Neural progenitor cell (in vitro differentiated cells): Measurements from ENCODE around the gene FAM3B. TPM values are rescaled to one million over a fixed set of nuclear protein-coding genes. Genes with fewer than 3 reads are reported as not detected.

ENCODE experiments used
- DNase-seq: peaks from one replicate; pipeline ENCODE4 v3.0.0-alpha.2; 2016; ENCODE audit warnings: low spot score
- H2AFZ ChIP-seq: fragments of 200-600 bp; sonication (generic); replicated peaks from 2 replicates; pipeline ENCODE4 v1.6.1; 2016; ENCODE audit warnings: antibody characterized with exemption
- H3F3A ChIP-seq: fragments of 200-600 bp; sonication (generic); 2 replicates; pipeline ENCODE4 v1.6.1; 2016; ENCODE audit warnings: antibody characterized with exemption, low read depth
- H3K27ac ChIP-seq: fragments of 200-600 bp; sonication (generic); 2 replicates; pipeline ENCODE4 v1.5.1; 2016; ENCODE audit warnings: mild to moderate bottlenecking
- H3K27me3 ChIP-seq: fragments of 200-600 bp; sonication (generic); 2 replicates; pipeline ENCODE4 v1.6.1; 2016; ENCODE audit warnings: mild to moderate bottlenecking, moderate library complexity
- H3K36me3 ChIP-seq: fragments of 200-600 bp; sonication (generic); 2 replicates; pipeline ENCODE4 v1.5.1; 2016
- H3K4me1 ChIP-seq: fragments of 200-600 bp; sonication (generic); 2 replicates; pipeline ENCODE4 v1.6.1; 2016; ENCODE audit warnings: mixed run types
- H3K4me2 ChIP-seq: fragments of 200-600 bp; sonication (generic); 2 replicates; pipeline ENCODE4 v1.6.1; 2016
- H3K4me3 ChIP-seq: fragments of 200-600 bp; sonication (generic); 2 replicates; pipeline ENCODE4 v1.5.1; 2016
- H3K79me2 ChIP-seq: fragments of 200-600 bp; sonication (generic); 2 replicates; pipeline ENCODE4 v1.6.1; 2016; ENCODE audit warnings: low read depth
- H3K9ac ChIP-seq: fragments of 200-600 bp; sonication (generic); 2 replicates; pipeline ENCODE4 v1.6.1; 2016
- H3K9me3 ChIP-seq: fragments of 200-600 bp; sonication (generic); 2 replicates; pipeline ENCODE4 v1.5.1; 2016; ENCODE audit warnings: low read depth
- H4K20me1 ChIP-seq: fragments of 200-600 bp; sonication (generic); 2 replicates; pipeline ENCODE4 v1.6.1; 2016; ENCODE audit warnings: low read depth
- H3K27ac Mint-ChIP-seq: 3 replicates; pipeline ENCODE4 v1.8.0; 2021; ENCODE audit warnings: mixed read lengths
- H3K27me3 Mint-ChIP-seq: 2 replicates; pipeline ENCODE4 v1.8.0; 2022; ENCODE audit warnings: low read depth, mild to moderate bottlenecking, inconsistent platforms, moderate library complexity, mixed read lengths; ENCODE audit not compliant: insufficient read depth
- H3K36me3 Mint-ChIP-seq: 3 replicates; pipeline ENCODE4 v1.8.0; 2021; ENCODE audit warnings: mixed read lengths
- H3K4me1 Mint-ChIP-seq: 3 replicates; pipeline ENCODE4 v1.8.0; 2021; ENCODE audit warnings: mixed read lengths
- H3K4me3 Mint-ChIP-seq: 3 replicates; pipeline ENCODE4 v1.8.0; 2021; ENCODE audit warnings: mild to moderate bottlenecking, moderate library complexity, mixed read lengths
- H3K9me3 Mint-ChIP-seq: 3 replicates; pipeline ENCODE4 v1.8.0; 2020; ENCODE audit warnings: mixed read lengths
- EZH2 ChIP-seq: fragments of 200-600 bp; sonication (generic); IDR thresholded peaks from 2 replicates; pipeline ENCODE4 v1.6.1; 2017; ENCODE audit warnings: antibody characterized with exemption, mild to moderate bottlenecking, moderate library complexity
- EZH2phosphoT487 ChIP-seq: fragments of 200-600 bp; sonication (generic); IDR thresholded peaks from 2 replicates; pipeline ENCODE4 v1.6.1; 2017; ENCODE audit warnings: antibody characterized with exemption
- total RNA-seq: library from RNA; depleted of rRNA; stranded (reverse); fragments of >200 nt; gene quantifications from 2 replicates; pipeline ENCODE4 v1.2.3, GENCODE V29; 2015; ENCODE audit warnings: low replicate concordance
- TF ChIP-seq, protein P1 (sequence below): fragments of 200-600 bp; sonication (generic); IDR thresholded peaks from 2 replicates; pipeline ENCODE4 v1.5.1; 2017; ENCODE audit warnings: antibody characterized with exemption, mild to moderate bottlenecking

Gene FAM3B
- total RNA-seq, 1 donor from 2014 or later = not detected

DNA sequence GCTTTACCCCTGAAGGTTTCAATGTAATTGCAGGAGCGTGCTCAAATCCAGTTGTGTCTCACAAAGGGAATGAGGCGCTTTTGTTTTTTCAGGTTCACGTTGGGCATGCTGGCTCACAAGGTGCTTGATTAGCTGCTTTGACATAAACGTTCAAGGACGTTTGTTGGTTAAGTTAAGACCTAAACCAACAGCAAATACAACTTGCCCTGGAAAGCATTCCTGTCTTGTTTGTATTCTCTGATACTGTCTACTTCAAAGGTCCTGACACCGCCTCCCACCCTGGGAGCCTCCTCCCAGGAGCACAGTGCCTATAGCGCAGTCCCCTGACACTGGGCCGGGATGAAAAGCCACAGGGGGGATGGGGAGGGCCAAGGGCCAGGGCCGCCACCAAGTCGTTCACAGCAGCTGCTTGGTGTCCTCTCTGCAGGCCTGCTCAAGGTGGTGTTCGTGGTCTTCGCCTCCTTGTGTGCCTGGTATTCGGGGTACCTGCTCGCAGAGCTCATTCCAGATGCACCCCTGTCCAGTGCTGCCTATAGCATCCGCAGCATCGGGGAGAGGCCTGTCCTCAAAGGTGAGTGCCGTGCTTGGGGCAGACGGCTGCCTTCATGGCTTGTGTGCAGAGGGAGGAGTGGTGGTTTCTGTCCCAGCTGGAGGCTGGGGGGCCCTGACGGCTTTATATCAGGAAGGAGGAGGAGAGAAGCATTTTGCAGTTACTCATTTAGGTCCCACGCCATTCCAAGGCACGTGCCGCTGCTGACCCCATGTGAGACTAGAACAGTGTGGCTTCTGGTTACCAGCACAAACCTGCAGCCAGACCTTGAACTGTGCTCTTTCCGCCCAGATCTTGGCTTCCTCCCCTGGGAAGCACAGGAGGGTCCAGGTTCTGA lies 6.1 kb downstream of the FAM3B start:
- H4K20me1 ChIP-seq = no peaks in the 10 kb centered on the region
- H3K9me3 Mint-ChIP-seq = no peaks in the 10 kb centered on the region
- H3K4me2 ChIP-seq = no peak overlapping the region
- no peaks in the 10 kb centered on the region for H3K79me2 ChIP-seq
- H3K9me3 ChIP-seq = no peaks in the 10 kb centered on the region
- no peak overlapping the region for H2AFZ ChIP-seq
- TF ChIP-seq, protein P1, sequence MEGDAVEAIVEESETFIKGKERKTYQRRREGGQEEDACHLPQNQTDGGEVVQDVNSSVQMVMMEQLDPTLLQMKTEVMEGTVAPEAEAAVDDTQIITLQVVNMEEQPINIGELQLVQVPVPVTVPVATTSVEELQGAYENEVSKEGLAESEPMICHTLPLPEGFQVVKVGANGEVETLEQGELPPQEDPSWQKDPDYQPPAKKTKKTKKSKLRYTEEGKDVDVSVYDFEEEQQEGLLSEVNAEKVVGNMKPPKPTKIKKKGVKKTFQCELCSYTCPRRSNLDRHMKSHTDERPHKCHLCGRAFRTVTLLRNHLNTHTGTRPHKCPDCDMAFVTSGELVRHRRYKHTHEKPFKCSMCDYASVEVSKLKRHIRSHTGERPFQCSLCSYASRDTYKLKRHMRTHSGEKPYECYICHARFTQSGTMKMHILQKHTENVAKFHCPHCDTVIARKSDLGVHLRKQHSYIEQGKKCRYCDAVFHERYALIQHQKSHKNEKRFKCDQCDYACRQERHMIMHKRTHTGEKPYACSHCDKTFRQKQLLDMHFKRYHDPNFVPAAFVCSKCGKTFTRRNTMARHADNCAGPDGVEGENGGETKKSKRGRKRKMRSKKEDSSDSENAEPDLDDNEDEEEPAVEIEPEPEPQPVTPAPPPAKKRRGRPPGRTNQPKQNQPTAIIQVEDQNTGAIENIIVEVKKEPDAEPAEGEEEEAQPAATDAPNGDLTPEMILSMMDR = no peak
- TF ChIP-seq EZH2 (no peak), EZH2phosphoT487 (no peak)
- no peak overlapping the region for H3K4me3 Mint-ChIP-seq
- H3K27ac ChIP-seq = no peak overlapping the region
- DNase-seq = no peak
- H3K36me3 ChIP-seq = no peaks in the 10 kb centered on the region
- no peak overlapping the region for H3K9ac ChIP-seq
- no peaks in the 10 kb centered on the region for H3K36me3 Mint-ChIP-seq
- no peaks in the 10 kb centered on the region for H3K4me1 Mint-ChIP-seq
- no peaks in the 10 kb centered on the region for H3F3A ChIP-seq
- H3K27me3 ChIP-seq = peaks cover 9% of the 10 kb centered on the region
- no peaks in the 10 kb centered on the region for H3K4me1 ChIP-seq
- no peak overlapping the region for H3K4me3 ChIP-seq
- no peak overlapping the region for H3K27ac Mint-ChIP-seq
- H3K27me3 Mint-ChIP-seq = peaks cover 9% of the 10 kb centered on the region

DNA sequence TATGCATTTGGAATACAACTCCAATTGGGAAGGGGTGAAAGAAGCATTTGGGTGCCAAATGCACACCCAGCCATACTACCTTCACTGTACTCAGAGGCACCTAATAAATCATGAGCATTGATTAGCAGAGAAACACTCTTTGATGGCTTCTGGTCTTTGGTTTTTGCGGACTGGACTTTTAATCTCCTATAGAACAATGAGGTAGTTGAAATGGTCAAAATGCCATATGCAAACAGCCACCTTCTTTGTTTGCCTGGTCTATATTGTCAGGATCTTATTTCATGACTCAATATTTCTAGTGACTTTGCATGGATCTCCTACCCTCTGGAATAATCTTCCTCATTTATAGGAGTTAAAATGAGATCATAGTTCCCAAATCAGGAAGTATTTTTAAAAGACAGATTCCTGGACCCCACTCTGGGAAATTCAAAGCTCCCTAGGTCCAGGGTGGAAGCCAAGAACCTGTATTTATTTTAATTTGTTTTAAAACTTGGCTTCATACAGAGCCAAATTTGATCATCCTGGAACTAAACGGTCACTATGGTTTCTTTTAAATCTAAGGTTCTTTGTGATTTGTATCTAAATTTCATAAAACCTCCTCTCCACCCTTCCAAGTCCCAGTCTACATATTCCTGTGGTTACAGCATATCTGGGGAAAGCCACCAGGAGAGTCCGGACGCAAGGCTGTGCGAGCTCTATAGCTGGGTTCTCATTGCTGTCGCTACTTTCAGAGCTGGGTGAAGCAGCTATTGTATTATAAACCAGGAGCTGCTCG lies 8.7 kb downstream of the FAM3B start:
- Histone ChIP-seq H3K4me3 (no peak overlapping the region), H3K36me3 (no peaks in the 10 kb centered on the region), H3K9ac (no peak overlapping the region), H4K20me1 (no peaks in the 10 kb centered on the region), H3K79me2 (no peaks in the 10 kb centered on the region), H3K9me3 (no peaks in the 10 kb centered on the region), H3K4me1 (no peaks in the 10 kb centered on the region), H2AFZ (no peak overlapping the region), H3F3A (no peaks in the 10 kb centered on the region), H3K27ac (no peak overlapping the region), H3K4me2 (no peak overlapping the region), H3K27me3 (no peaks in the 10 kb centered on the region)
- TF ChIP-seq, protein P1 = no peak
- TF ChIP-seq EZH2phosphoT487 = no peak
- TF ChIP-seq EZH2 = no peak
- H3K9me3 Mint-ChIP-seq = no peaks in the 10 kb centered on the region
- H3K4me1 Mint-ChIP-seq = no peaks in the 10 kb centered on the region
- H3K27ac Mint-ChIP-seq = no peak overlapping the region
- H3K4me3 Mint-ChIP-seq = no peak overlapping the region
- no peaks in the 10 kb centered on the region for H3K36me3 Mint-ChIP-seq
- DNase-seq = no peak
- no peaks in the 10 kb centered on the region for H3K27me3 Mint-ChIP-seq

DNA sequence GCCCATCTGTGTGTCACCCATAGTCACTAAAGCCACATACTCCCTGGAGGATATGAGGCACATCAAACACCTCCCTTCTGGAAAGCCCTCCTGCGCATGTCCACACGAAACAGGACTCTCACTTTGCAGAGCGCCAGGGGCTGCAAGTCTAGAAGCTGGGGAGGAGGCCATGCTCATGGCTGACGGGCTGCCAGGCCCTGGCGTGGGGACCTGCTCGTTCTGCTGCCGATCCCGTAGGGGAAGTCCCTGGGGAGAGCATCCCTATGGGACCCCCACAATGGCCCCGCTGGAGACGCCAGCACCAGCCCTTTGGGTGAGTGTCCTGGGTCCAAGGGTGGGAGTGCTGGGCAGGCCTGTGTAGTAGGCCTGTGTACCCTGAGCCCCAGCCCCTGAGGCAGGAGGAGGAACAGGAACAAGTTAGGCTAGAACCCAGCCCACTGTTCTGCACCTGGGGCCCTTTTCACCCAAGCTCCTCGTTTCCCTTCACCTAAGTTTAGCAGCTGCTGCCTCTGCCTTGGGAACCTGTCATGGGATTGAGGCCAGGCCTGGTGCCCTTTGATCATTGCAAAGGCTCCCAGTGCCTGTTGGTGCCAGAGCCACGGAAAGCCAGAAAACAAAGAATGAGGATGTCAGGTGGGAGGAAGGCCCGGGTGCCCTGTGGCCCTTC lies 9.9 kb downstream of the FAM3B start:
- H3K27me3 ChIP-seq = no peaks in the 10 kb centered on the region
- no peaks in the 10 kb centered on the region for H3K9me3 ChIP-seq
- H2AFZ ChIP-seq = no peak overlapping the region
- no peak overlapping the region for H3K27ac Mint-ChIP-seq
- H3K27ac ChIP-seq = no peak overlapping the region
- no peak overlapping the region for H3K4me3 ChIP-seq
- no peaks in the 10 kb centered on the region for H3K36me3 ChIP-seq
- H3K9me3 Mint-ChIP-seq = no peaks in the 10 kb centered on the region
- no peak overlapping the region for H3K4me3 Mint-ChIP-seq
- H3K27me3 Mint-ChIP-seq = no peaks in the 10 kb centered on the region
- H3K36me3 Mint-ChIP-seq = no peaks in the 10 kb centered on the region
- no peaks in the 10 kb centered on the region for H4K20me1 ChIP-seq
- H3K4me1 ChIP-seq = no peaks in the 10 kb centered on the region
- DNase-seq = no peak
- H3K9ac ChIP-seq = no peak overlapping the region
- no peaks in the 10 kb centered on the region for H3F3A ChIP-seq
- no peak overlapping the region for H3K4me2 ChIP-seq
- TF ChIP-seq, protein P1 = no peak
- no peak for TF ChIP-seq EZH2
- no peak for TF ChIP-seq EZH2phosphoT487
- no peaks in the 10 kb centered on the region for H3K79me2 ChIP-seq
- no peaks in the 10 kb centered on the region for H3K4me1 Mint-ChIP-seq
